ENCODE data around the gene SALL4. TPM values are rescaled to one million over a fixed set of nuclear protein-coding genes. Genes with fewer than 3 reads are reported as not detected.

Gene SALL4
- total and polyA plus RNA-seq, 2 of the 8 experiments (the other 6 are each of a cell fraction or from before 2014, with no cell fraction given) = 108 to 235 TPM

GRCh38 chr20:51747182-51747911, 55.0 kb downstream of the SALL4 start:
- Histone ChIP-seq H3K27ac (ENCODE audit: low read depth, low read length) (no peak overlapping the region), H3K18ac (ENCODE audit: extremely low read depth, low read length) (no peak overlapping the region), H3K14ac (ENCODE audit: insufficient read length) (no peak overlapping the region), H2BK120ac (replicated peaks; ENCODE audit: low read depth, low read length) (no peak overlapping the region), H3K23ac (ENCODE audit: insufficient read length) (no peak overlapping the region), H4K91ac (replicated peaks; ENCODE audit: insufficient read length, low read length) (no peak overlapping the region), H3K36me3 (ENCODE audit: control insufficient read depth in 2 of 4, insufficient read depth in 4 of 4, low read length in 3 of 4) (no peaks in the 10 kb centered on the region), H2BK12ac (ENCODE audit: low read depth, low read length) (no peak overlapping the region), H3K9ac (replicated peaks in 1 of 4; ENCODE audit: extremely low read depth in 1 of 4, low read depth in 3 of 4, low read length in 3 of 4) (no peak overlapping the region), H3K79me2 (ENCODE audit: control insufficient read depth in 1 of 2, insufficient read depth in 2 of 2, low read length in 2 of 2) (no peaks in the 10 kb centered on the region), H3K4me1 (replicated peaks in 1 of 4; ENCODE audit: control insufficient read depth in 3 of 4, insufficient read depth in 4 of 4, low read length in 3 of 4) (peaks cover 0 to 3% (median 0%) of the 10 kb centered on the region in 4 experiments; a peak in 3 of 7 replicates), H3K9me3 (ENCODE audit: insufficient read depth in 2 of 2, low read depth in 1 of 2, low read length in 1 of 2) (no peaks in the 10 kb centered on the region), H3K27me3 (replicated peaks in 1 of 4; ENCODE audit: control insufficient read depth in 3 of 4, extremely low read depth in 1 of 4, insufficient read depth in 3 of 4, low read length in 3 of 4) (no peaks in the 10 kb centered on the region), H3K56ac (replicated peaks; ENCODE audit: insufficient read length, low read depth, low read length) (no peak overlapping the region), H3K79me1 (ENCODE audit: low read depth, low read length) (no peaks in the 10 kb centered on the region), H2AFZ (ENCODE audit: low read length) (no peak overlapping the region), H2BK15ac (ENCODE audit: low read length) (no peak overlapping the region), H3K4me3 (ENCODE audit: extremely low read depth in 1 of 4, insufficient read depth in 2 of 4, low read depth in 3 of 4, low read length in 4 of 4) (no peak overlapping the region), H4K20me1 (replicated peaks in 1 of 2; ENCODE audit: control insufficient read depth in 1 of 2, insufficient read depth in 2 of 2, low read length in 2 of 2) (peaks cover 0 to 3% of the 10 kb centered on the region in 2 experiments), H3K4me2 (ENCODE audit: insufficient read depth in 1 of 2, low read depth in 2 of 2, low read length in 2 of 2) (no peak overlapping the region), H2BK5ac (ENCODE audit: low read depth, low read length) (0 out of 2 replicates have a peak overlapping the region, but pooled peaks have one; percentile 46), H2BK20ac (ENCODE audit: low read length) (no peak overlapping the region), H4K5ac (ENCODE audit: insufficient read length, low read depth, low read length) (no peak overlapping the region), H2AK5ac (ENCODE audit: low read depth, low read length) (no peak overlapping the region), H3K23me2 (ENCODE audit: low read depth, low read length) (no peaks in the 10 kb centered on the region), H4K8ac (ENCODE audit: extremely low read depth, insufficient read depth, low read length) (no peak overlapping the region), H3K4ac (replicated peaks; ENCODE audit: insufficient read length, low read depth, low read length) (no peak overlapping the region)
- ChIA-PET CTCF (ENCODE audit: partially characterized antibody) (interaction anchor here (0.7 to 1.4 kb wide), 2 partner anchors 37 to 155 kb away, joined by 3 to 6 read pairs; no protein-coding TSS in a partner anchor), POLR2A (ENCODE audit: partially characterized antibody) (no interaction called here)
- 91% methylated on average over 7 of the region's 7 CpGs; no CpG with 5 or more reads in 1 of the 2 experiments for WGBS, 2 experiments (ENCODE audit: extremely low coverage in 1 of 2, insufficient coverage in 1 of 2, insufficient read length in 1 of 2, insufficient replicate concordance in 2 of 2, low coverage in 1 of 2, low lambda C conversion rate in 2 of 2, missing lambda C conversion rate in 1 of 2)
- FAIRE-seq (no peak), DNase-seq (ENCODE audit: low read depth in 1 of 2, low spot score in 2 of 2) (no peak)
- TF ChIP-seq USF2 (IDR thresholded peaks at IDR 0.05; ENCODE audit: low read length) = no peak
- TF ChIP-seq CTCF (IDR thresholded peaks at IDR 0.05; ENCODE audit: control extremely low read depth in 1 of 3, insufficient read depth in 1 of 3, low read depth in 1 of 3, low read length in 3 of 3) = no peak
- no peak for TF ChIP-seq KDM5A (IDR thresholded peaks at IDR 0.05; ENCODE audit: low read length)
